Mesenchymal stem cell (in vitro differentiated cells and primary cell): ENCODE results near the gene ARAF.

Source experiments
- DNase-seq: peaks from one replicate; pipeline ENCODE4 v3.0.0-alpha.2; 2013
- H2AFZ ChIP-seq: one replicate; pipeline ENCODE4 v1.6.1; 2013; ENCODE audit warnings: low read depth, mild to moderate bottlenecking, control low read depth, inconsistent platforms, low read length, moderate library complexity
- H2AK5ac ChIP-seq: 2 replicates; pipeline ENCODE4 v1.6.1; 2013; ENCODE audit warnings: low read length, moderate library complexity, mild to moderate bottlenecking, inconsistent platforms; ENCODE audit not compliant: severe bottlenecking
- H2BK120ac ChIP-seq: one replicate; pipeline ENCODE4 v1.6.1; 2013; ENCODE audit warnings: low read depth, mild to moderate bottlenecking, inconsistent platforms, low read length, moderate library complexity
- H2BK12ac ChIP-seq, 2 experiments: one replicate each; pipeline ENCODE4 v1.6.1; 2013; ENCODE audit warnings: inconsistent platforms in 2 of 2, low read length in 2 of 2, mild to moderate bottlenecking in 2 of 2, moderate library complexity in 2 of 2, control low read depth in 1 of 2
- H2BK15ac ChIP-seq: one replicate; pipeline ENCODE4 v1.6.1; 2013; ENCODE audit warnings: mild to moderate bottlenecking, low read depth, inconsistent platforms; ENCODE audit not compliant: poor library complexity, severe bottlenecking
- H2BK5ac ChIP-seq: 2 replicates; pipeline ENCODE4 v1.6.1; 2013; ENCODE audit warnings: low read depth, mild to moderate bottlenecking, low read length, control low read depth, inconsistent platforms; ENCODE audit not compliant: poor library complexity, severe bottlenecking
- H3K14ac ChIP-seq, 2 experiments: one replicate each; pipeline ENCODE4 v1.6.1; 2013; ENCODE audit warnings: inconsistent platforms in 2 of 2, low read length in 2 of 2, control low read depth in 1 of 2, mild to moderate bottlenecking in 1 of 2, moderate library complexity in 1 of 2
- H3K18ac ChIP-seq, 2 experiments: one replicate each; pipeline ENCODE4 v1.6.1; 2013; ENCODE audit warnings: inconsistent platforms in 2 of 2, low read length in 2 of 2, control low read depth in 1 of 2, low read depth in 1 of 2, mild to moderate bottlenecking in 1 of 2
- H3K23ac ChIP-seq, 2 experiments: one replicate each; pipeline ENCODE4 v1.6.1; 2013; ENCODE audit warnings: inconsistent platforms in 2 of 2, low read length in 2 of 2, mild to moderate bottlenecking in 2 of 2, moderate library complexity in 2 of 2, control low read depth in 1 of 2
- H3K27ac ChIP-seq: 2 replicates; pipeline ENCODE4 v1.5.1; 2013; ENCODE audit warnings: mild to moderate bottlenecking, moderate library complexity, low read length, control low read depth, inconsistent platforms; ENCODE audit not compliant: poor library complexity, severe bottlenecking
- H3K27me3 ChIP-seq, 2 experiments: 2 replicates each; pipeline versions ENCODE4 v1.6.1 to v1.7.0; 2013; ENCODE audit warnings: low read length in 2 of 2, mild to moderate bottlenecking in 2 of 2, moderate library complexity in 2 of 2, control low read depth in 1 of 2, inconsistent platforms in 1 of 2; ENCODE audit not compliant: control insufficient read depth in 1 of 2, insufficient read depth in 1 of 2
- H3K36me3 ChIP-seq, 2 experiments: 2 replicates each; pipeline versions ENCODE4 v1.6.1 to v1.7.0; 2013; ENCODE audit warnings: low read length in 2 of 2, control low read depth in 1 of 2, inconsistent platforms in 1 of 2, low read depth in 1 of 2, mild to moderate bottlenecking in 1 of 2; ENCODE audit not compliant: insufficient read depth in 2 of 2, control insufficient read depth in 1 of 2
- H3K4ac ChIP-seq, 2 experiments: one replicate each; pipeline ENCODE4 v1.6.1; 2013; ENCODE audit warnings: inconsistent platforms in 2 of 2, low read length in 2 of 2, mild to moderate bottlenecking in 2 of 2, moderate library complexity in 2 of 2, control low read depth in 1 of 2, low read depth in 1 of 2
- H3K4me1 ChIP-seq: 2 replicates; pipeline ENCODE4 v1.6.1; 2013; ENCODE audit warnings: low read depth, low read length, control low read depth; ENCODE audit not compliant: control insufficient read depth, insufficient read depth
- H3K4me2 ChIP-seq: 2 replicates; pipeline ENCODE4 v1.6.1; 2013; ENCODE audit warnings: low read length, mild to moderate bottlenecking, inconsistent platforms; ENCODE audit not compliant: poor library complexity, severe bottlenecking
- H3K4me3 ChIP-seq, 2 experiments: 2 replicates each; pipeline versions ENCODE4 v1.5.1 to v1.7.0; 2013; ENCODE audit warnings: low read length in 2 of 2, mild to moderate bottlenecking in 2 of 2, control low read depth in 1 of 2, low read depth in 1 of 2; ENCODE audit not compliant: insufficient read depth in 1 of 2
- H3K79me1 ChIP-seq: replicated peaks from 2 replicates; pipeline ENCODE4 v1.6.1; 2013; ENCODE audit warnings: mild to moderate bottlenecking, control low read depth, low read length, inconsistent platforms; ENCODE audit not compliant: poor library complexity, severe bottlenecking
- H3K9ac ChIP-seq: 2 replicates; pipeline ENCODE4 v1.7.0; 2013; ENCODE audit warnings: mild to moderate bottlenecking, low read length, moderate library complexity
- H3K9me3 ChIP-seq: 2 replicates; pipeline ENCODE4 v1.7.0; 2013; ENCODE audit warnings: mild to moderate bottlenecking, low read length; ENCODE audit not compliant: control insufficient read depth
- H4K8ac ChIP-seq: one replicate; pipeline ENCODE4 v1.6.1; 2013; ENCODE audit warnings: inconsistent platforms, mild to moderate bottlenecking, low read length, moderate library complexity
- H4K91ac ChIP-seq: one replicate; pipeline ENCODE4 v1.6.1; 2013; ENCODE audit warnings: mild to moderate bottlenecking, low read length, inconsistent platforms
- WGBS: methylation state at CpG from one replicate; pipeline ENCODE4 v1.1.7; 2013; ENCODE audit warnings: mixed read lengths; 5-methylcytosine and 5-hydroxymethylcytosine counted together

Gene ARAF

GRCh38 chrX:47523713-47524166, 37.3 kb upstream of the ARAF start:
- Histone ChIP-seq H2BK5ac (no peak overlapping the region), H3K23ac (no peak overlapping the region), H3K4me3 (peak overlapping the region; percentile 60 to 73), H3K27ac (no peak overlapping the region), H2BK12ac (no peak overlapping the region), H4K8ac (peak overlapping the region; percentile 88), H3K4me2 (peak overlapping the region; percentile 92), H3K79me1 (no peaks in the 10 kb centered on the region), H2AK5ac (no peak overlapping the region), H3K4ac (peak overlapping the region in 1 of 2 experiments; percentile 49), H2AFZ (peak overlapping the region; percentile 69), H4K91ac (peak overlapping the region; percentile 50), H3K14ac (no peak overlapping the region), H3K4me1 (peaks cover 2% of the 10 kb centered on the region), H3K27me3 (peaks cover 0 to 4% of the 10 kb centered on the region in 2 experiments), H3K9me3 (no peaks in the 10 kb centered on the region), H2BK120ac (peak overlapping the region; percentile 34), H2BK15ac (peak overlapping the region; percentile 7), H3K9ac (peak overlapping the region; percentile 76), H3K36me3 (no peaks in the 10 kb centered on the region), H3K18ac (peak overlapping the region; percentile 43 to 66)
- no peak for DNase-seq
- 9% methylated on average over 24 of the region's 34 CpGs for WGBS

- H3K4me2 ChIP-seq = no peak overlapping the region
- no peak overlapping the region for H2AK5ac ChIP-seq
- H3K18ac ChIP-seq = no peak overlapping the region
- 95% methylated on average over 4 of the region's 8 CpGs for WGBS
- H4K91ac ChIP-seq = no peak overlapping the region
- no peaks in the 10 kb centered on the region for H3K36me3 ChIP-seq
- H2AFZ ChIP-seq = no peak overlapping the region
- H3K79me1 ChIP-seq = no peaks in the 10 kb centered on the region
- no peak overlapping the region for H4K8ac ChIP-seq
- no peaks in the 10 kb centered on the region for H3K9me3 ChIP-seq
- H3K14ac ChIP-seq = no peak overlapping the region
- H3K27me3 ChIP-seq = peaks cover 0 to 4% of the 10 kb centered on the region in 2 experiments
- H3K4ac ChIP-seq = no peak overlapping the region
- H3K4me3 ChIP-seq = no peak overlapping the region
- H2BK5ac ChIP-seq = no peak overlapping the region
- no peak overlapping the region for H2BK12ac ChIP-seq
- no peak overlapping the region for H3K27ac ChIP-seq
- no peak overlapping the region for H2BK15ac ChIP-seq
- H3K9ac ChIP-seq = no peak overlapping the region
- no peak for DNase-seq
- H3K4me1 ChIP-seq = no peaks in the 10 kb centered on the region
- no peak overlapping the region for H2BK120ac ChIP-seq
- H3K23ac ChIP-seq = no peak overlapping the region
Observed at GRCh38 chrX:47529548-47529947, 31.5 kb upstream of the ARAF start.

- DNase-seq = no peak
- H2BK120ac ChIP-seq = no peak overlapping the region
- H3K4me2 ChIP-seq = no peak overlapping the region
- no peak overlapping the region for H2BK5ac ChIP-seq
- H2AK5ac ChIP-seq = no peak overlapping the region
- no peak overlapping the region for H3K9ac ChIP-seq
- no peak overlapping the region for H3K4ac ChIP-seq
- no peak overlapping the region for H4K91ac ChIP-seq
- H3K4me1 ChIP-seq = no peaks in the 10 kb centered on the region
- H3K36me3 ChIP-seq = no peaks in the 10 kb centered on the region
- H3K4me3 ChIP-seq = no peak overlapping the region
- H3K27ac ChIP-seq = no peak overlapping the region
- H4K8ac ChIP-seq = no peak overlapping the region
- H3K23ac ChIP-seq = no peak overlapping the region
- H2BK15ac ChIP-seq = no peak overlapping the region
- H2AFZ ChIP-seq = no peak overlapping the region
- WGBS = 92% methylated on average over 6 of the region's 6 CpGs
- H2BK12ac ChIP-seq = no peak overlapping the region
- no peak overlapping the region for H3K14ac ChIP-seq
- peaks cover 0 to 4% of the 10 kb centered on the region in 2 experiments for H3K27me3 ChIP-seq
- H3K9me3 ChIP-seq = no peaks in the 10 kb centered on the region
- no peak overlapping the region for H3K18ac ChIP-seq
- no peaks in the 10 kb centered on the region for H3K79me1 ChIP-seq
Observed at GRCh38 chrX:47530049-47530448, 31.0 kb upstream of the ARAF start.

- H2BK5ac ChIP-seq = no peak overlapping the region
- no peak overlapping the region for H2BK120ac ChIP-seq
- no peaks in the 10 kb centered on the region for H3K79me1 ChIP-seq
- no peak overlapping the region for H3K14ac ChIP-seq
- H3K27ac ChIP-seq = no peak overlapping the region
- no peak for DNase-seq
- no peaks in the 10 kb centered on the region for H3K9me3 ChIP-seq
- H2AFZ ChIP-seq = no peak overlapping the region
- H3K18ac ChIP-seq = no peak overlapping the region
- peaks cover 0 to 4% of the 10 kb centered on the region in 2 experiments for H3K27me3 ChIP-seq
- no peak overlapping the region for H2BK12ac ChIP-seq
- no peak overlapping the region for H2AK5ac ChIP-seq
- no peak overlapping the region for H3K4me2 ChIP-seq
- no peaks in the 10 kb centered on the region for H3K4me1 ChIP-seq
- no peak overlapping the region for H3K4me3 ChIP-seq
- H3K36me3 ChIP-seq = no peaks in the 10 kb centered on the region
- H2BK15ac ChIP-seq = no peak overlapping the region
- H3K9ac ChIP-seq = no peak overlapping the region
- H3K4ac ChIP-seq = no peak overlapping the region
- H4K8ac ChIP-seq = no peak overlapping the region
- no peak overlapping the region for H4K91ac ChIP-seq
- no peak overlapping the region for H3K23ac ChIP-seq
Observed at GRCh38 chrX:47539860-47540259, 21.1 kb upstream of the ARAF start.
